GM12878 (cell line): ENCODE measurements around the gene CELF2. TPM values are rescaled to one million over a fixed set of nuclear protein-coding genes. Genes with fewer than 3 reads are reported as not detected.

Experiments used
- ATAC-seq: fragments of 200-7000 bp; cut with Tn5 transposase; 3 replicates; pipeline ENCODE4 v1.9.1; 2020; ENCODE audit warnings: mild to moderate bottlenecking, moderate library complexity
- BruUV-seq: library from RNA; stranded (reverse); fragments of 400-500 nt; replicated peaks from 2 replicates; lab custom pipeline; 2021; lab: Mats Ljungman, UMichigan
- CTCF ChIA-PET: fragments of 300-600 bp; sonication (Branson Sonifier 250); formaldehyde crosslinking; extraction: SDS; loops from one replicate; lab custom pipeline; 2021; ENCODE audit warnings: inconsistent platforms; lab: Yijun Ruan, JAX
- POLR2A ChIA-PET: fragments of 350-600 bp; formaldehyde crosslinking; extraction: SDS; loops from one replicate; lab custom pipeline; 2021; ENCODE audit warnings: inconsistent platforms; lab: Charles Lee
- RAD21 ChIA-PET: fragments of 300-600 bp; sonication (Branson Sonifier 250); formaldehyde crosslinking; loops from one replicate; lab custom pipeline; 2023; ENCODE audit warnings: antibody characterized with exemption; ENCODE audit not compliant: unreplicated experiment; lab: Charles Lee
- SMC1A ChIA-PET: fragments of 300-600 bp; sonication (Branson Sonifier 250); formaldehyde crosslinking; loops from one replicate; lab custom pipeline; 2023; ENCODE audit not compliant: unreplicated experiment, uncharacterized antibody; lab: Charles Lee
- DNase-seq: peaks from one replicate; pipeline ENCODE4 v3.0.0-alpha.2; 2011; ENCODE audit warnings: low read depth, low spot score
- FAIRE-seq: peaks from 3 replicates; lab custom pipeline; 2011; peaks lifted over from hg19 to GRCh38; lab: Jason Lieb, UNC
- H2AFZ ChIP-seq: 2 replicates; pipeline ENCODE4 v1.6.0; 2011; ENCODE audit warnings: low read depth, low read length, control low read depth; ENCODE audit not compliant: control insufficient read depth
- H3K27ac ChIP-seq: 2 replicates; pipeline ENCODE4 v1.5.1; 2011; ENCODE audit warnings: control low read depth; ENCODE audit not compliant: control insufficient read depth, insufficient read depth
- H3K27me3 ChIP-seq, 2 experiments: replicated peaks in 1 of 2; 2 replicates each; pipeline versions ENCODE4 v1.6.0 to v1.6.1; 2011; ENCODE audit warnings: low read length in 1 of 2; ENCODE audit not compliant: control insufficient read depth in 2 of 2, insufficient read depth in 2 of 2
- H3K36me3 ChIP-seq, 2 experiments: 2 replicates each; pipeline ENCODE4 v1.5.1; 2011; ENCODE audit warnings: low read length in 1 of 2; ENCODE audit not compliant: control insufficient read depth in 2 of 2, insufficient read depth in 2 of 2
- H3K4me1 ChIP-seq: 2 replicates; pipeline ENCODE4 v1.6.1; 2011; ENCODE audit warnings: mild to moderate bottlenecking, low read length, moderate library complexity, mixed read lengths; ENCODE audit not compliant: control insufficient read depth, insufficient read depth
- H3K4me2 ChIP-seq: 2 replicates; pipeline ENCODE4 v1.6.0; 2011; ENCODE audit warnings: control low read depth; ENCODE audit not compliant: control insufficient read depth, insufficient read depth
- H3K4me3 ChIP-seq: fragments of 200-600 bp; sonication (generic); 2 replicates; pipeline ENCODE4 v1.5.1; 2016
- H3K79me2 ChIP-seq: 2 replicates; pipeline ENCODE4 v1.6.0; 2011; ENCODE audit warnings: low read length; ENCODE audit not compliant: control insufficient read depth, insufficient read depth
- H3K9ac ChIP-seq: 2 replicates; pipeline ENCODE4 v1.8.0; 2011; ENCODE audit warnings: low read length, control low read depth, mixed read lengths; ENCODE audit not compliant: control insufficient read depth, insufficient read depth
- H3K9me3 ChIP-seq: replicated peaks from 3 replicates; pipeline ENCODE4 v1.5.1; 2011; ENCODE audit warnings: mild to moderate bottlenecking, low read length; ENCODE audit not compliant: control insufficient read depth, insufficient read depth
- H4K20me1 ChIP-seq: 2 replicates; pipeline ENCODE4 v1.6.0; 2011; ENCODE audit not compliant: control insufficient read depth, insufficient read depth
- ATF7 ChIP-seq: fragments of 450-650 bp; IDR thresholded peaks from 2 replicates; pipeline ENCODE4 v1.6.1; 2016; ENCODE audit warnings: low read depth, mild to moderate bottlenecking
- BHLHE40 ChIP-seq, 2 experiments: fragments of 450-650 bp in 1 of 2; IDR thresholded peaks; 2 replicates each; pipeline ENCODE4 v1.6.1; 2011 to 2017; ENCODE audit warnings: low read depth in 2 of 2, borderline replicate concordance in 1 of 2, improper control_type of control experiment in 1 of 2, low read length in 1 of 2, mild to moderate bottlenecking in 1 of 2
- CBX5 ChIP-seq: sonication (generic); IDR thresholded peaks from 2 replicates; pipeline ENCODE4 v1.6.1; 2016; ENCODE audit warnings: low read depth, moderate library complexity, mild to moderate bottlenecking, inconsistent platforms
- NR2C1 ChIP-seq: fragments of 450-650 bp; IDR thresholded peaks from 2 replicates; pipeline ENCODE4 v1.6.1; 2017; ENCODE audit warnings: antibody characterized with exemption, mild to moderate bottlenecking, moderate library complexity
- RAD51 ChIP-seq: fragments of 450-650 bp; IDR thresholded peaks from 2 replicates; pipeline ENCODE4 v1.6.1; 2016; ENCODE audit warnings: moderate library complexity, mild to moderate bottlenecking, inconsistent platforms
- TARDBP ChIP-seq: IDR thresholded peaks from 2 replicates; pipeline ENCODE4 v1.6.1; 2016; ENCODE audit warnings: borderline replicate concordance
- WRNIP1 ChIP-seq: IDR thresholded peaks from 2 replicates; pipeline ENCODE4 v1.6.1; 2011; ENCODE audit warnings: low read depth, low read length, improper control_type of control experiment, borderline replicate concordance
- YBX1 ChIP-seq: fragments of 450-650 bp; IDR thresholded peaks from 2 replicates; pipeline ENCODE4 v1.6.1; 2016; ENCODE audit warnings: antibody characterized with exemption
- ZNF207 ChIP-seq: fragments of 450-650 bp; IDR thresholded peaks from 2 replicates; pipeline ENCODE4 v1.6.1; 2014; ENCODE audit warnings: antibody characterized with exemption, mild to moderate bottlenecking, borderline replicate concordance
- WGBS: methylation state at CpG from one replicate; pipeline ENCODE4 v1.1.6; 2016; ENCODE audit warnings: low lambda C conversion rate; ENCODE audit not compliant: insufficient replicate concordance, insufficient coverage; ENCODE audit errors: missing lambda C conversion rate; 5-methylcytosine and 5-hydroxymethylcytosine counted together
- in situ Hi-C: fragments of 300-500 bp; cut with MboI; formaldehyde crosslinking; loops from 9 replicates; pipeline ENCODE4 v1.14.3; 2018; ENCODE audit warnings: mixed read lengths
- intact Hi-C: fragments of 100-400 bp; cut with micrococcal nuclease; formaldehyde crosslinking; loops from one replicate; pipeline ENCODE4 v1.14.2; 2022; ENCODE audit not compliant: unreplicated experiment
- polyA plus RNA-seq, 11 experiments: library from polyadenylated mRNA; depleted of rRNA in 4 of 11; unstranded in 6 of 11; stranded (reverse) in 5 of 11; fragments of >200 nt; fragmentation: Nextera tagmentation in 4 of 11; fragmentation: Illumina TruSeq in 1 of 11; extraction: Ambion mirVana in 4 of 11; extraction: Trizol in 1 of 11; gene quantifications; 1 replicate in 1 of 11; 2 replicates in 10 of 11; pipeline versions ENCODE4 v1.2.1 to v1.2.3, GENCODE V29; 2011 to 2016; ENCODE audit warnings: inconsistent platforms in 2 of 11, missing spikeins in 2 of 11, low read depth in 1 of 11
- total RNA-seq, 4 experiments: library from RNA; depleted of rRNA in 3 of 4; stranded (reverse); fragments of >200 nt in 3 of 4; fragmentation: Illumina TruSeq in 1 of 4; extraction: Trizol in 1 of 4; gene quantifications; 2 replicates each; pipeline versions ENCODE4 v1.2.1 to v1.2.3, GENCODE V29; 2013 to 2021
- TF ChIP-seq, protein P1 (sequence below): fragments of 450-650 bp; formaldehyde crosslinking; IDR thresholded peaks from 2 replicates; pipeline ENCODE4 v1.5.0; 2022; ENCODE audit warnings: mild to moderate bottlenecking, missing genetic modification characterization
- TF ChIP-seq, protein P2 (sequence below): IDR thresholded peaks from 2 replicates; pipeline ENCODE4 v1.6.1; 2012; ENCODE audit warnings: low read depth, low read length, improper control_type of control experiment
- TF ChIP-seq, protein P3 (sequence below): IDR thresholded peaks from 2 replicates; pipeline ENCODE4 v1.6.1; 2012; ENCODE audit warnings: improper control_type of control experiment, low read depth, low read length; ENCODE audit not compliant: insufficient replicate concordance

Gene CELF2
- total and polyA plus RNA-seq, 10 of the 15 experiments (the other 5 are each of a cell fraction or from before 2014, with no cell fraction given): 20.8 to 129 (median 86.3) TPM

DNA sequence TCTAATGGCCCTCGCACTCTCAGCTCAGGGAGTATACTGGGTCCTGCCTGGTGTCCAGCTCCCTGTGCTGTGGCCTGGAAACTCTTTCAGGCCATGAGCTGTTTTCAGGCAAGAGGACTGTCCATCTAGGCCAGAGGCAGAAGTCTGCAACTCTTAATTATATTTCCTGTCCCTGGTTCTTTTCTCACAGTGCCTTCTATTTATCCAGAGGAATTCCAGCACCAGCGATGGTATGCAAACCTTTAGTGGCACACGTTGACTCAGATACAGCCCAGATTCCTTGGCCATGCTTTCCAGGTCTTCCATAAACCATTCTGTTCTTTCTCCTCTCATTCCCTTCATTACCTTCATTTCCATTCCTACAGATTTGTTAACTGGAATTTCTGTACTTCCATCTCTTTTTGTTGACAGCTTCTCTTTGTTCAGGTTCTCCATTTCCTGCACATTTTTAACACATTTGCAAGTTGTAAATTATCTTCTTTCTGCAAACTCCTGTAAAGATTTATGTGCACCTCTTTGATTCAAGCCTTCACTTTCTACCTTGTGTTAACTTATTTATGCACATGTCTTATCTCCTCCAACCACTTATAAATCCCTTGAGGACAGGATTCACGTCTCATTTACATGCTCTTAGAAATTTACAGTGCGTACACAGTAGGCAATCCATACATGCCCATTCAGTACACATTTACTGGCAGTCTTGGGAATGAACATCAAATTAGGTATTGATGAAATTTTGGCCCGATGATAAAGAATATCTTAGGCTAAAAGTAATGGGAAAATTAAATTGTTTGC is 172.1 kb downstream of the CELF2 start:
- no peak overlapping the region; the same call in 1 of the 2 replicates for H3K4me2 ChIP-seq

More for the DNA sequence above, 172.1 kb downstream of the CELF2 start:
- peaks cover 13% of the 10 kb centered on the region for H4K20me1 ChIP-seq
- BruUV-seq: no TSS peak
- in situ Hi-C loops: no loop called here
- ChIA-PET POLR2A (interaction anchor here (0.7 to 1.6 kb wide), 11 partner anchors 7 to 1021 kb away, joined by 3 to 13 read pairs (median 5); no protein-coding TSS in a partner anchor), RAD21 (interaction anchor here (1.0 to 1.3 kb wide), 2 partner anchors 10 to 26 kb away, joined by 3 to 4 read pairs; no protein-coding TSS in a partner anchor), SMC1A (interaction anchor here (1.0 to 1.7 kb wide), 5 partner anchors 11 to 55 kb away, joined by 3 to 11 read pairs (median 4); no protein-coding TSS in a partner anchor), CTCF (interaction anchor here (0.8 to 1.7 kb wide), 4 partner anchors 8 to 76 kb away, joined by 3 to 5 read pairs (median 3); no protein-coding TSS in a partner anchor)
- DNase-seq (no peak), FAIRE-seq (no peak), ATAC-seq (no peak)
- no peak overlapping the region for H2AFZ ChIP-seq
- H3K27me3 ChIP-seq: no peaks in the 10 kb centered on the region
- TF ChIP-seq, protein P1, sequence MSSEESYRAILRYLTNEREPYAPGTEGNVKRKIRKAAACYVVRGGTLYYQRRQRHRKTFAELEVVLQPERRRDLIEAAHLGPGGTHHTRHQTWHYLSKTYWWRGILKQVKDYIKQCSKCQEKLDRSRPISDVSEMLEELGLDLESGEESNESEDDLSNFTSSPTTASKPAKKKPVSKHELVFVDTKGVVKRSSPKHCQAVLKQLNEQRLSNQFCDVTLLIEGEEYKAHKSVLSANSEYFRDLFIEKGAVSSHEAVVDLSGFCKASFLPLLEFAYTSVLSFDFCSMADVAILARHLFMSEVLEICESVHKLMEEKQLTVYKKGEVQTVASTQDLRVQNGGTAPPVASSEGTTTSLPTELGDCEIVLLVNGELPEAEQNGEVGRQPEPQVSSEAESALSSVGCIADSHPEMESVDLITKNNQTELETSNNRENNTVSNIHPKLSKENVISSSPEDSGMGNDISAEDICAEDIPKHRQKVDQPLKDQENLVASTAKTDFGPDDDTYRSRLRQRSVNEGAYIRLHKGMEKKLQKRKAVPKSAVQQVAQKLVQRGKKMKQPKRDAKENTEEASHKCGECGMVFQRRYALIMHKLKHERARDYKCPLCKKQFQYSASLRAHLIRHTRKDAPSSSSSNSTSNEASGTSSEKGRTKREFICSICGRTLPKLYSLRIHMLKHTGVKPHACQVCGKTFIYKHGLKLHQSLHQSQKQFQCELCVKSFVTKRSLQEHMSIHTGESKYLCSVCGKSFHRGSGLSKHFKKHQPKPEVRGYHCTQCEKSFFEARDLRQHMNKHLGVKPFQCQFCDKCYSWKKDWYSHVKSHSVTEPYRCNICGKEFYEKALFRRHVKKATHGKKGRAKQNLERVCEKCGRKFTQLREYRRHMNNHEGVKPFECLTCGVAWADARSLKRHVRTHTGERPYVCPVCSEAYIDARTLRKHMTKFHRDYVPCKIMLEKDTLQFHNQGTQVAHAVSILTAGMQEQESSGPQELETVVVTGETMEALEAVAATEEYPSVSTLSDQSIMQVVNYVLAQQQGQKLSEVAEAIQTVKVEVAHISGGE (CRISPR knock-in tag): no peak
- no peak for TF ChIP-seq TARDBP
- TF ChIP-seq ZNF207: no peak
- TF ChIP-seq, protein P2, sequence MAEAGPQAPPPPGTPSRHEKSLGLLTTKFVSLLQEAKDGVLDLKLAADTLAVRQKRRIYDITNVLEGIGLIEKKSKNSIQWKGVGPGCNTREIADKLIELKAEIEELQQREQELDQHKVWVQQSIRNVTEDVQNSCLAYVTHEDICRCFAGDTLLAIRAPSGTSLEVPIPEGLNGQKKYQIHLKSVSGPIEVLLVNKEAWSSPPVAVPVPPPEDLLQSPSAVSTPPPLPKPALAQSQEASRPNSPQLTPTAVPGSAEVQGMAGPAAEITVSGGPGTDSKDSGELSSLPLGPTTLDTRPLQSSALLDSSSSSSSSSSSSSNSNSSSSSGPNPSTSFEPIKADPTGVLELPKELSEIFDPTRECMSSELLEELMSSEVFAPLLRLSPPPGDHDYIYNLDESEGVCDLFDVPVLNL: no peak
- TF ChIP-seq, protein P3, sequence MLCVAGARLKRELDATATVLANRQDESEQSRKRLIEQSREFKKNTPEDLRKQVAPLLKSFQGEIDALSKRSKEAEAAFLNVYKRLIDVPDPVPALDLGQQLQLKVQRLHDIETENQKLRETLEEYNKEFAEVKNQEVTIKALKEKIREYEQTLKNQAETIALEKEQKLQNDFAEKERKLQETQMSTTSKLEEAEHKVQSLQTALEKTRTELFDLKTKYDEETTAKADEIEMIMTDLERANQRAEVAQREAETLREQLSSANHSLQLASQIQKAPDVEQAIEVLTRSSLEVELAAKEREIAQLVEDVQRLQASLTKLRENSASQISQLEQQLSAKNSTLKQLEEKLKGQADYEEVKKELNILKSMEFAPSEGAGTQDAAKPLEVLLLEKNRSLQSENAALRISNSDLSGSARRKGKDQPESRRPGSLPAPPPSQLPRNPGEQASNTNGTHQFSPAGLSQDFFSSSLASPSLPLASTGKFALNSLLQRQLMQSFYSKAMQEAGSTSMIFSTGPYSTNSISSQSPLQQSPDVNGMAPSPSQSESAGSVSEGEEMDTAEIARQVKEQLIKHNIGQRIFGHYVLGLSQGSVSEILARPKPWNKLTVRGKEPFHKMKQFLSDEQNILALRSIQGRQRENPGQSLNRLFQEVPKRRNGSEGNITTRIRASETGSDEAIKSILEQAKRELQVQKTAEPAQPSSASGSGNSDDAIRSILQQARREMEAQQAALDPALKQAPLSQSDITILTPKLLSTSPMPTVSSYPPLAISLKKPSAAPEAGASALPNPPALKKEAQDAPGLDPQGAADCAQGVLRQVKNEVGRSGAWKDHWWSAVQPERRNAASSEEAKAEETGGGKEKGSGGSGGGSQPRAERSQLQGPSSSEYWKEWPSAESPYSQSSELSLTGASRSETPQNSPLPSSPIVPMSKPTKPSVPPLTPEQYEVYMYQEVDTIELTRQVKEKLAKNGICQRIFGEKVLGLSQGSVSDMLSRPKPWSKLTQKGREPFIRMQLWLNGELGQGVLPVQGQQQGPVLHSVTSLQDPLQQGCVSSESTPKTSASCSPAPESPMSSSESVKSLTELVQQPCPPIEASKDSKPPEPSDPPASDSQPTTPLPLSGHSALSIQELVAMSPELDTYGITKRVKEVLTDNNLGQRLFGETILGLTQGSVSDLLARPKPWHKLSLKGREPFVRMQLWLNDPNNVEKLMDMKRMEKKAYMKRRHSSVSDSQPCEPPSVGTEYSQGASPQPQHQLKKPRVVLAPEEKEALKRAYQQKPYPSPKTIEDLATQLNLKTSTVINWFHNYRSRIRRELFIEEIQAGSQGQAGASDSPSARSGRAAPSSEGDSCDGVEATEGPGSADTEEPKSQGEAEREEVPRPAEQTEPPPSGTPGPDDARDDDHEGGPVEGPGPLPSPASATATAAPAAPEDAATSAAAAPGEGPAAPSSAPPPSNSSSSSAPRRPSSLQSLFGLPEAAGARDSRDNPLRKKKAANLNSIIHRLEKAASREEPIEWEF: no peak
- no peak for TF ChIP-seq ATF7
- TF ChIP-seq CBX5: no peak
- TF ChIP-seq RAD51: no peak
- no peak for TF ChIP-seq YBX1
- no peak for TF ChIP-seq WRNIP1
- no peak for TF ChIP-seq NR2C1
- TF ChIP-seq BHLHE40 (IDR thresholded peaks at IDR 0.05; ENCODE audit: borderline replicate concordance in 1 of 2, low read depth in 2 of 2, low read length in 1 of 2): no peak
- H3K9me3 ChIP-seq: peaks cover 9% of the 10 kb centered on the region
- H3K9ac ChIP-seq: no peak overlapping the region
- intact Hi-C loops: no loop called here
- peaks cover 96% of the 10 kb centered on the region for H3K79me2 ChIP-seq
- 70% methylated on average over 6 of the region's 6 CpGs for WGBS
- H3K4me3 ChIP-seq: no peak overlapping the region
- no peak overlapping the region for H3K27ac ChIP-seq
- peaks cover 9 to 41% of the 10 kb centered on the region in 2 experiments for H3K36me3 ChIP-seq
- H3K4me1 ChIP-seq: peaks cover 46% of the 10 kb centered on the region
